Trophoblast cell (in vitro differentiated cells and primary cell): Measurements from ENCODE around the gene BDKRB1.
A peak's percentile ranks its signal among the peaks of the same experiment; 100 is the strongest.

Source experiments
- DNase-seq, 2 donors: peaks; one replicate each; pipeline ENCODE4 v3.0.0-alpha.2; 2016
- H2AFZ ChIP-seq: 2 replicates; pipeline ENCODE4 v1.6.1; 2013; ENCODE audit warnings: low read length, moderate library complexity, mild to moderate bottlenecking; ENCODE audit not compliant: insufficient read depth, poor library complexity
- H2AK5ac ChIP-seq: 2 replicates; pipeline ENCODE4 v1.6.1; 2013; ENCODE audit warnings: mild to moderate bottlenecking, low read length
- H2BK120ac ChIP-seq: 2 replicates; pipeline ENCODE4 v1.6.1; 2013; ENCODE audit warnings: low read length, mild to moderate bottlenecking, moderate library complexity; ENCODE audit not compliant: insufficient read depth, poor library complexity
- H2BK12ac ChIP-seq: 2 replicates; pipeline ENCODE4 v1.6.1; 2013; ENCODE audit warnings: mild to moderate bottlenecking, low read length, moderate library complexity
- H2BK5ac ChIP-seq: 2 replicates; pipeline ENCODE4 v1.6.1; 2013; ENCODE audit warnings: low read length, low read depth, moderate library complexity, mild to moderate bottlenecking; ENCODE audit not compliant: poor library complexity
- H3K14ac ChIP-seq: 2 replicates; pipeline ENCODE4 v1.6.1; 2013; ENCODE audit warnings: mild to moderate bottlenecking, low read length
- H3K18ac ChIP-seq: 2 replicates; pipeline ENCODE4 v1.6.1; 2013; ENCODE audit warnings: mild to moderate bottlenecking, low read length
- H3K23ac ChIP-seq: 2 replicates; pipeline ENCODE4 v1.6.1; 2013; ENCODE audit warnings: low read length
- H3K27ac ChIP-seq: 2 replicates; pipeline ENCODE4 v1.5.1; 2013; ENCODE audit warnings: low read depth, mild to moderate bottlenecking, inconsistent platforms, low read length, moderate library complexity
- H3K27me3 ChIP-seq: 2 replicates; pipeline ENCODE4 v1.6.1; 2013; ENCODE audit warnings: inconsistent platforms, mild to moderate bottlenecking, low read length, moderate library complexity; ENCODE audit not compliant: insufficient read depth
- H3K36me3 ChIP-seq, 2 experiments: 1 replicate in 1 of 2; 2 replicates in 1 of 2; pipeline ENCODE4 v1.6.1; 2013; ENCODE audit warnings: low read length in 2 of 2, mild to moderate bottlenecking in 2 of 2, moderate library complexity in 1 of 2; ENCODE audit not compliant: insufficient read depth in 2 of 2, control insufficient read depth in 1 of 2
- H3K4ac ChIP-seq: 2 replicates; pipeline ENCODE4 v1.6.1; 2013; ENCODE audit warnings: low read depth, mild to moderate bottlenecking, low read length, moderate library complexity
- H3K4me1 ChIP-seq, 2 experiments: 1 replicate in 1 of 2; 2 replicates in 1 of 2; pipeline ENCODE4 v1.6.1; 2013; ENCODE audit warnings: low read length in 2 of 2, mild to moderate bottlenecking in 2 of 2, moderate library complexity in 1 of 2; ENCODE audit not compliant: insufficient read depth in 2 of 2, control insufficient read depth in 1 of 2
- H3K4me2 ChIP-seq: 2 replicates; pipeline ENCODE4 v1.6.1; 2013; ENCODE audit warnings: inconsistent platforms, mild to moderate bottlenecking, low read length, moderate library complexity
- H3K4me3 ChIP-seq: 2 replicates; pipeline ENCODE4 v1.5.1; 2013; ENCODE audit warnings: mild to moderate bottlenecking, low read depth, low read length, inconsistent platforms
- H3K79me1 ChIP-seq: one replicate; pipeline ENCODE4 v1.6.1; 2013; ENCODE audit warnings: low read length
- H3K79me2 ChIP-seq: 2 replicates; pipeline ENCODE4 v1.6.1; 2013; ENCODE audit warnings: low read length, mild to moderate bottlenecking; ENCODE audit not compliant: control insufficient read depth, insufficient read depth, poor library complexity
- H3K9ac ChIP-seq: 2 replicates; pipeline ENCODE4 v1.6.1; 2013; ENCODE audit warnings: mild to moderate bottlenecking, low read length
- H3K9me3 ChIP-seq: 2 replicates; pipeline ENCODE4 v1.6.1; 2013; ENCODE audit warnings: low read depth, mild to moderate bottlenecking, control low read depth, inconsistent platforms, low read length; ENCODE audit not compliant: insufficient read depth
- H4K12ac ChIP-seq: 2 replicates; pipeline ENCODE4 v1.6.1; 2013; ENCODE audit warnings: low read depth, mild to moderate bottlenecking, low read length, moderate library complexity
- H4K8ac ChIP-seq: 2 replicates; pipeline ENCODE4 v1.6.1; 2013; ENCODE audit warnings: low read depth, mild to moderate bottlenecking, low read length, moderate library complexity
- H4K91ac ChIP-seq: one replicate; pipeline ENCODE4 v1.6.1; 2013; ENCODE audit warnings: low read depth, mild to moderate bottlenecking, low read length, moderate library complexity
- WGBS: extraction: QIAGEN DNeasy Blood & Tissue Kit; methylation state at CpG from one replicate; pipeline ENCODE4 v1.1.7; 2013; ENCODE audit warnings: missing lambda C conversion rate; ENCODE audit not compliant: insufficient read length, insufficient coverage; ENCODE audit errors: extremely low coverage; 5-methylcytosine and 5-hydroxymethylcytosine counted together

BDKRB1 gene

DNA sequence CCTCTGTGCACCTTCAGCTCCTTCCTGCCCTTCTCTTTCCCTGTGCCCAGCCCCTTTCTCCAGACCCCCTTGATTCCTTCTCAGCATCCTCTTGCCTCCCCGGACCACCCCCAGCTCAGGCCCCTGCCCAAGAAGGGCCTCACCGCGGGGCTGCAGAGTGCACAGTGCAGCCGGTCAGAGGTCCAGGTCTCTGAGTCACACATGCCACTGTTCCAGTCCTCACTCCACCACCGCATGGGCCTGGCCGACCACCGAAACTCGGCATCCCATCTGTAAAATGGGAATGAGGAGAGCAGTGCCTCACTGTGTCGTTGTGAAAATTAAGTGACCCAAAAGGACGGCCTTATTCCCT lies 13.3 kb downstream of the BDKRB1 start:
- Histone ChIP-seq H4K12ac (no peak overlapping the region), H4K91ac (peak overlapping the region; percentile 96), H2AK5ac (peak overlapping the region; percentile 81), H3K9ac (no peak overlapping the region), H2BK12ac (peak overlapping the region; percentile 95), H3K18ac (peak overlapping the region; percentile 88), H3K36me3 (peaks cover 0 to under 1% of the 10 kb centered on the region in 2 experiments), H2BK5ac (peak overlapping the region; percentile 95), H3K9me3 (no peaks in the 10 kb centered on the region), H3K79me1 (peaks cover 58% of the 10 kb centered on the region), H2BK120ac (peak overlapping the region; percentile 86), H3K4me1 (peaks cover 30 to 37% of the 10 kb centered on the region in 2 experiments), H3K79me2 (peaks cover 6% of the 10 kb centered on the region), H3K14ac (peak overlapping the region; percentile 72), H3K4me2 (no peak overlapping the region), H4K8ac (peak overlapping the region; percentile 77), H3K27ac (peak overlapping the region; percentile 37), H3K27me3 (no peaks in the 10 kb centered on the region), H2AFZ (peak overlapping the region; percentile 39), H3K4ac (peak overlapping the region; percentile 47), H3K4me3 (no peak overlapping the region), H3K23ac (no peak overlapping the region)
- no CpG with 5 or more reads among the region's 10 CpGs for WGBS
- DNase-seq: no peak

DNA sequence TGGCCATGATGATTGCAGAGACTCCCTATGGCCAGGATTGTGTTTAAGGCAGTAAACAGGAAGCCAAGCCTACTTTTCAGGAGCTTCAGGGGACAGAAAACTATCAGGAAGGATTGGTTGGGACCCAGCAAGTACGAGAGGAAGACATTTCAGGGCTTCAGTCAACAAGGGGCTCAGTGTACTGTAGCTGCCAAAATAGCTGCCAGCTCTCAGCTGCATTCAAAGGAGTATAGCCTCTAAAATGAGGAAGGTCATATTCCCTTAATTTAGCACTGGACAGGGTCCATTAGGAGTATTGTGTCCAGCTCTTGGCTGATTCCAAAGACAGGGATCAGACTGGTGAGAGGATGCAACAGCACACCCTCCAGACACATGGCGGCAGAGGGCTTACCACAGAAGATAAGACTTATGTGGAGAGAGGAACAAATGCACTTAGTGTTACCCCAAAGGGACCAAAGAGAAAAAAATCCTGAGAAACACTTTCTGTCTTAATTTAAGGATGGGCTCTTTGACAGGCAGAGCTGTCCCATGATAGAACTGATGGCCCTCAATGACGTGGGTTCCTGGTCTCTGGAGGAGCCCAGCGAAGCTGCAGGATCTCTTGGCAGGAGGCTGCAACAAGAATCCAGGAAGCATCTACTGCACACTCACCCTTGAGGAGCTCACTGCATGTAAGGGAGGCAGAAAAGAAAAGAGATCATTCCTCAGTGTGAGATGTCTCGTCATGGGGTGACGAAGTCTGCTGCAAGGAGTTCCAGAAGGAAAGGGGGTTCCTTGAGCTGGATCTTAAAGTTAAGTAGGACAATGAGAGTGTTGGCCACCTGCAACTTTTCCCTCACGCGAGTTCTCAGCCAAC lies 14.8 kb downstream of the BDKRB1 start:
- no peak overlapping the region for H3K4me2 ChIP-seq
- peaks cover 60% of the 10 kb centered on the region for H3K79me1 ChIP-seq
- no peaks in the 10 kb centered on the region for H3K9me3 ChIP-seq
- H4K91ac ChIP-seq: peak overlapping the region; percentile 85
- H3K4ac ChIP-seq: no peak overlapping the region
- H3K27me3 ChIP-seq: no peaks in the 10 kb centered on the region
- peak overlapping the region; percentile 90 for H2BK120ac ChIP-seq
- no peak overlapping the region for H4K12ac ChIP-seq
- H3K23ac ChIP-seq: no peak overlapping the region
- H2AFZ ChIP-seq: no peak overlapping the region
- H3K18ac ChIP-seq: peak overlapping the region; percentile 33
- no peak overlapping the region for H3K4me3 ChIP-seq
- H3K4me1 ChIP-seq: peaks cover 38 to 48% of the 10 kb centered on the region in 2 experiments
- H3K27ac ChIP-seq: no peak overlapping the region
- no CpG with 5 or more reads among the region's 8 CpGs for WGBS
- no peak for DNase-seq
- H3K9ac ChIP-seq: no peak overlapping the region
- no peaks in the 10 kb centered on the region for H3K36me3 ChIP-seq
- H4K8ac ChIP-seq: peak overlapping the region; percentile 32
- peaks cover 6% of the 10 kb centered on the region for H3K79me2 ChIP-seq
- peak overlapping the region; percentile 81 for H2AK5ac ChIP-seq
- H3K14ac ChIP-seq: peak overlapping the region; percentile 63
- peak overlapping the region; percentile 45 for H2BK5ac ChIP-seq
- H2BK12ac ChIP-seq: peak overlapping the region; percentile 95

DNA sequence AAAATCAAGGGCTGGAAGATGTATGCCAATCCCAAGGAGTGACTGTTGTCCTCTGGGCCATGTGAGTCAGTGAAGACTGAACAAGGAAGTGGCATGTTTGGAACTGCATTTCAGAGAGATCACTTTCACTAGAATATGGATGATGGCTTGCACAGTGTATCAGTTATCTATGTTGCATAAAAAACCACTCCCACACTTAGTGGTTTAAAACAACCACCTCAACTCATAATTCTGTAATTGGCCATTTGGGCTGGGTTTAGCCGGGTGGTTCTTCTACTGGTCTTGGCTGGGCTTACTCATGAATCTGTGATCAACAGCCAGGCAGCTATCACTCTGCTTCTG lies 15.4 kb downstream of the BDKRB1 start:
- DNase-seq: peak in 1 of 2 donors; percentile 33
- H4K8ac ChIP-seq: no peak overlapping the region
- no peaks in the 10 kb centered on the region for H3K36me3 ChIP-seq
- no peak overlapping the region for H3K9ac ChIP-seq
- H2BK12ac ChIP-seq: peak overlapping the region; percentile 95
- no peak overlapping the region for H3K27ac ChIP-seq
- no peak overlapping the region for H3K4me3 ChIP-seq
- no peak overlapping the region for H3K4me2 ChIP-seq
- H3K14ac ChIP-seq: no peak overlapping the region
- no peak overlapping the region for H3K4ac ChIP-seq
- no peaks in the 10 kb centered on the region for H3K9me3 ChIP-seq
- H2BK120ac ChIP-seq: peak overlapping the region; percentile 1
- H3K79me2 ChIP-seq: peaks cover 6% of the 10 kb centered on the region
- H2AFZ ChIP-seq: no peak overlapping the region
- no peak overlapping the region for H3K18ac ChIP-seq
- H4K91ac ChIP-seq: peak overlapping the region; percentile 30
- peaks cover 38 to 44% of the 10 kb centered on the region in 2 experiments for H3K4me1 ChIP-seq
- peak overlapping the region; percentile 58 for H2AK5ac ChIP-seq
- no peaks in the 10 kb centered on the region for H3K27me3 ChIP-seq
- H3K23ac ChIP-seq: no peak overlapping the region
- no peak overlapping the region for H2BK5ac ChIP-seq
- no CpG with 5 or more reads among the region's 1 CpG for WGBS
- no peak overlapping the region for H4K12ac ChIP-seq
- peaks cover 54% of the 10 kb centered on the region for H3K79me1 ChIP-seq

DNA sequence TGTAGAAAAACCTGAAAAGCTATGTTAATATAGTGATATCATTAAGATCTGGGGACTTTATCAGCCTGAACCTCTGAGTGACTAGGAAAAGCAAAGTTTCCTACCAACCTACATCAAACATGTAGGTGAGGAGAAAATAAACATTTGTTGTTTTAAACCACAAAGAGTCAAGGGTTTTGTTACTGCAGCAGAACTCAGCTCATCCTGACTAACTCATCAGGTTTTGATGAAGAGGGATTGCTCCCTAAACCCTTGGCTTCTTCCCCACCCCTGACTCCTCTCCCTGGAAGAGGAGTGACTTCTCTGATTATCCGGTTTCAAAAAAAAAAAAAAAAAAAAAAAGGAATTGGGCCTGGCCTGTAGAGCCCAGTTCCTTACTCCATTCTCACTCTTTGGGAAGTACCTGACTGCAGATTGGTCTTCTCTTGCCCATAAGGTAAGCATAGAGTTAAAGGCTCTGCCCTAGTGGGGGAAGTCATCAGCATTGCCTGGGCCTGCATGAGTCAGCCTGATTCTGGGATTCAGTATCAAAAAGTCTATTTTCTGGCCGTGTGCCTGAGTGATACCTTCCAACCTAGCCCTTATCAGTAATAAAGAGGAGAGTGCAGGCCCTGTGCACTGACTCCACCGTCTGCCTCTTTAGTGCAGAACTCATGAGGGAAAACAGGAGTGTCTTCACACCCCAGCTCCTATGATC lies 16.9 kb downstream of the BDKRB1 start:
- H3K79me2 ChIP-seq: peaks cover 6% of the 10 kb centered on the region
- H4K8ac ChIP-seq: peak overlapping the region; percentile 46
- H3K18ac ChIP-seq: no peak overlapping the region
- H3K27ac ChIP-seq: no peak overlapping the region
- H2BK120ac ChIP-seq: peak overlapping the region; percentile 37
- no peak overlapping the region for H3K4me2 ChIP-seq
- H3K4ac ChIP-seq: peak overlapping the region; percentile 34
- H2BK12ac ChIP-seq: peak overlapping the region; percentile 88
- peak overlapping the region; percentile 21 for H2BK5ac ChIP-seq
- H3K79me1 ChIP-seq: peaks cover 55% of the 10 kb centered on the region
- H3K4me3 ChIP-seq: no peak overlapping the region
- no CpG with 5 or more reads among the region's 3 CpGs for WGBS
- peak overlapping the region; percentile 49 for H3K14ac ChIP-seq
- H2AK5ac ChIP-seq: peak overlapping the region; percentile 3
- H2AFZ ChIP-seq: no peak overlapping the region
- peaks cover 28 to 34% of the 10 kb centered on the region in 2 experiments for H3K4me1 ChIP-seq
- H3K36me3 ChIP-seq: no peaks in the 10 kb centered on the region
- H3K27me3 ChIP-seq: no peaks in the 10 kb centered on the region
- no peak for DNase-seq
- H4K12ac ChIP-seq: no peak overlapping the region
- peaks cover 3% of the 10 kb centered on the region for H3K9me3 ChIP-seq
- no peak overlapping the region for H3K23ac ChIP-seq
- H3K9ac ChIP-seq: no peak overlapping the region
- H4K91ac ChIP-seq: peak overlapping the region; percentile 85
